K562 (cell line): ENCODE results near the gene AQP9. TPM values are rescaled to one million over a fixed set of nuclear protein-coding genes. Genes with fewer than 3 reads are reported as not detected.

Source experiments
- BACH1 ChIP-seq: fragments of 200-800 bp; sonication (Bioruptor generic); IDR thresholded peaks from 2 replicates; pipeline ENCODE4 v1.6.1; 2016; ENCODE audit warnings: missing genetic modification characterization, missing compliant biosample characterization
- CBX3 ChIP-seq, 2 experiments: IDR thresholded peaks; 1 replicate in 1 of 2; 2 replicates in 1 of 2; pipeline ENCODE4 v1.6.1; 2012; ENCODE audit warnings: inconsistent platforms in 2 of 2, low read length in 2 of 2, borderline replicate concordance in 1 of 2, control low read depth in 1 of 2
- DACH1 ChIP-seq: fragments of 450-650 bp; IDR thresholded peaks from 2 replicates; pipeline ENCODE4 v1.6.1; 2018; ENCODE audit not compliant: partially characterized antibody
- E2F1 ChIP-seq: sonication (generic); formaldehyde crosslinking; IDR thresholded peaks from 2 replicates; pipeline ENCODE4 v1.8.1; 2023; ENCODE audit warnings: mild to moderate bottlenecking, missing genetic modification reagents, moderate library complexity
- EP300 ChIP-seq: IDR thresholded peaks from 2 replicates; pipeline ENCODE4 v1.6.1; 2012; ENCODE audit warnings: low read length, improper control_type of control experiment
- FOS ChIP-seq: IDR thresholded peaks from 3 replicates; pipeline ENCODE4 v1.6.1; 2011; ENCODE audit not compliant: insufficient read length; ENCODE audit errors: extremely low read depth
- HES1 ChIP-seq: fragments of 450-650 bp; IDR thresholded peaks from 2 replicates; pipeline ENCODE4 v1.6.1; 2016; ENCODE audit warnings: low read depth, mild to moderate bottlenecking, moderate library complexity
- HNRNPLL ChIP-seq: fragments of 200-400 bp; formaldehyde crosslinking; IDR thresholded peaks from 2 replicates; pipeline ENCODE4 v1.6.1; 2017; ENCODE audit warnings: low read length, low read depth, mild to moderate bottlenecking; ENCODE audit not compliant: poor library complexity, severe bottlenecking
- JUNB ChIP-seq: fragments of 450-650 bp; formaldehyde crosslinking; conservative IDR thresholded peaks from 2 replicates; pipeline ENCODE4 v1.4.0; 2020; ENCODE audit warnings: mild to moderate bottlenecking
- MIER1 ChIP-seq: fragments of 450-650 bp; IDR thresholded peaks from 2 replicates; pipeline ENCODE4 v1.6.1; 2016; ENCODE audit warnings: antibody characterized with exemption, mild to moderate bottlenecking, low read depth
- NR2F6 ChIP-seq: fragments of 450-650 bp; formaldehyde crosslinking; IDR thresholded peaks from 2 replicates; pipeline ENCODE4 v1.4.0; 2020; ENCODE audit warnings: mild to moderate bottlenecking
- RBM15 ChIP-seq: fragments of 200-400 bp; formaldehyde crosslinking; IDR thresholded peaks from 2 replicates; pipeline ENCODE4 v1.6.1; 2018; ENCODE audit warnings: mild to moderate bottlenecking, low read length, moderate library complexity; ENCODE audit not compliant: insufficient read depth
- SNIP1 ChIP-seq: fragments of 450-650 bp; IDR thresholded peaks from 2 replicates; pipeline ENCODE4 v1.7.1; 2017; ENCODE audit warnings: low read depth, mild to moderate bottlenecking
- SNRNP70 ChIP-seq: fragments of 200-400 bp; formaldehyde crosslinking; optimal IDR thresholded peaks from 2 replicates; pipeline ENCODE3; 2017; ENCODE audit warnings: low read depth, low read length
- ZNF146 ChIP-seq: IDR thresholded peaks from one replicate; pipeline ENCODE4 v1.6.1; 2018; ENCODE audit warnings: missing compliant biosample characterization; ENCODE audit not compliant: unreplicated experiment
- ZNF41 ChIP-seq: fragments of 250-450 bp; sonication (Bioruptor Pico); conservative IDR thresholded peaks from 2 replicates; pipeline ENCODE4 v1.4.0; 2020; ENCODE audit warnings: mild to moderate bottlenecking
- ZNF75A ChIP-seq: fragments of 450-650 bp; formaldehyde crosslinking; IDR thresholded peaks from 2 replicates; pipeline ENCODE4 v1.4.0; 2020; ENCODE audit warnings: mild to moderate bottlenecking
- polyA plus RNA-seq, 8 experiments: library from polyadenylated mRNA; depleted of rRNA in 4 of 8; stranded (reverse) in 5 of 8; unstranded in 3 of 8; fragments of >200 nt; fragmentation: Nextera tagmentation in 2 of 8; fragmentation: Illumina TruSeq in 1 of 8; extraction: Ambion mirVana in 2 of 8; extraction: Trizol in 1 of 8; gene quantifications; 2 replicates each; pipeline versions ENCODE4 v1.2.1 to v1.2.3, GENCODE V29; 2011 to 2014; ENCODE audit warnings: inconsistent platforms in 1 of 8, missing spikeins in 1 of 8
- total RNA-seq, 7 experiments: library from RNA; depleted of rRNA in 6 of 7; stranded (reverse); fragments of >200 nt in 6 of 7; fragmentation: Illumina TruSeq in 2 of 7; extraction: Trizol in 2 of 7; gene quantifications; 2 replicates each; pipeline versions ENCODE4 v1.2.1 to v1.2.3, GENCODE V29; 2011 to 2021; ENCODE audit warnings: low replicate concordance in 1 of 7
- TF ChIP-seq, protein P1 (sequence below): fragments of 200-800 bp; sonication (Bioruptor generic); IDR thresholded peaks from 2 replicates; pipeline ENCODE4 v1.6.1; 2016; ENCODE audit warnings: missing genetic modification characterization, missing compliant biosample characterization
- TF ChIP-seq, protein P2 (sequence below): sonication (generic); formaldehyde crosslinking; IDR thresholded peaks from 2 replicates; pipeline ENCODE4 v1.8.0; 2022; ENCODE audit warnings: mild to moderate bottlenecking, missing genetic modification reagents

AQP9 gene
- total and polyA plus RNA-seq, 9 of the 15 experiments (the other 6 are each of a cell fraction or from before 2014, with no cell fraction given) = 0.04 to 0.33 (median 0.07) TPM; not detected in 4

- TF ChIP-seq HES1 = no peak
- TF ChIP-seq, protein P1, sequence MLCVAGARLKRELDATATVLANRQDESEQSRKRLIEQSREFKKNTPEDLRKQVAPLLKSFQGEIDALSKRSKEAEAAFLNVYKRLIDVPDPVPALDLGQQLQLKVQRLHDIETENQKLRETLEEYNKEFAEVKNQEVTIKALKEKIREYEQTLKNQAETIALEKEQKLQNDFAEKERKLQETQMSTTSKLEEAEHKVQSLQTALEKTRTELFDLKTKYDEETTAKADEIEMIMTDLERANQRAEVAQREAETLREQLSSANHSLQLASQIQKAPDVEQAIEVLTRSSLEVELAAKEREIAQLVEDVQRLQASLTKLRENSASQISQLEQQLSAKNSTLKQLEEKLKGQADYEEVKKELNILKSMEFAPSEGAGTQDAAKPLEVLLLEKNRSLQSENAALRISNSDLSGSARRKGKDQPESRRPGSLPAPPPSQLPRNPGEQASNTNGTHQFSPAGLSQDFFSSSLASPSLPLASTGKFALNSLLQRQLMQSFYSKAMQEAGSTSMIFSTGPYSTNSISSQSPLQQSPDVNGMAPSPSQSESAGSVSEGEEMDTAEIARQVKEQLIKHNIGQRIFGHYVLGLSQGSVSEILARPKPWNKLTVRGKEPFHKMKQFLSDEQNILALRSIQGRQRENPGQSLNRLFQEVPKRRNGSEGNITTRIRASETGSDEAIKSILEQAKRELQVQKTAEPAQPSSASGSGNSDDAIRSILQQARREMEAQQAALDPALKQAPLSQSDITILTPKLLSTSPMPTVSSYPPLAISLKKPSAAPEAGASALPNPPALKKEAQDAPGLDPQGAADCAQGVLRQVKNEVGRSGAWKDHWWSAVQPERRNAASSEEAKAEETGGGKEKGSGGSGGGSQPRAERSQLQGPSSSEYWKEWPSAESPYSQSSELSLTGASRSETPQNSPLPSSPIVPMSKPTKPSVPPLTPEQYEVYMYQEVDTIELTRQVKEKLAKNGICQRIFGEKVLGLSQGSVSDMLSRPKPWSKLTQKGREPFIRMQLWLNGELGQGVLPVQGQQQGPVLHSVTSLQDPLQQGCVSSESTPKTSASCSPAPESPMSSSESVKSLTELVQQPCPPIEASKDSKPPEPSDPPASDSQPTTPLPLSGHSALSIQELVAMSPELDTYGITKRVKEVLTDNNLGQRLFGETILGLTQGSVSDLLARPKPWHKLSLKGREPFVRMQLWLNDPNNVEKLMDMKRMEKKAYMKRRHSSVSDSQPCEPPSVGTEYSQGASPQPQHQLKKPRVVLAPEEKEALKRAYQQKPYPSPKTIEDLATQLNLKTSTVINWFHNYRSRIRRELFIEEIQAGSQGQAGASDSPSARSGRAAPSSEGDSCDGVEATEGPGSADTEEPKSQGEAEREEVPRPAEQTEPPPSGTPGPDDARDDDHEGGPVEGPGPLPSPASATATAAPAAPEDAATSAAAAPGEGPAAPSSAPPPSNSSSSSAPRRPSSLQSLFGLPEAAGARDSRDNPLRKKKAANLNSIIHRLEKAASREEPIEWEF (CRISPR knock-in tag) = no peak
- TF ChIP-seq FOS = no peak
- TF ChIP-seq DACH1 = no peak
- TF ChIP-seq EP300 = peak; percentile 73
- no peak for TF ChIP-seq SNIP1
- TF ChIP-seq ZNF75A (CRISPR knock-in tag) = no peak
- no peak for TF ChIP-seq CBX3 (IDR thresholded peaks at IDR 0.05; ENCODE audit: borderline replicate concordance in 1 of 2, low read length in 2 of 2)
- TF ChIP-seq E2F1 (CRISPR knock-in tag) = no peak
- no peak for TF ChIP-seq MIER1
- no peak for TF ChIP-seq JUNB
- TF ChIP-seq ZNF146 = no peak
- no peak for TF ChIP-seq SNRNP70
- no peak for TF ChIP-seq RBM15
- TF ChIP-seq HNRNPLL = no peak
- TF ChIP-seq, protein P2, sequence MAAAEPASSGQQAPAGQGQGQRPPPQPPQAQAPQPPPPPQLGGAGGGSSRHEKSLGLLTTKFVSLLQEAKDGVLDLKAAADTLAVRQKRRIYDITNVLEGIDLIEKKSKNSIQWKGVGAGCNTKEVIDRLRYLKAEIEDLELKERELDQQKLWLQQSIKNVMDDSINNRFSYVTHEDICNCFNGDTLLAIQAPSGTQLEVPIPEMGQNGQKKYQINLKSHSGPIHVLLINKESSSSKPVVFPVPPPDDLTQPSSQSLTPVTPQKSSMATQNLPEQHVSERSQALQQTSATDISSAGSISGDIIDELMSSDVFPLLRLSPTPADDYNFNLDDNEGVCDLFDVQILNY (CRISPR knock-in tag) = no peak
- no peak for TF ChIP-seq NR2F6 (CRISPR knock-in tag)
- TF ChIP-seq BACH1 = no peak
- TF ChIP-seq ZNF41 (CRISPR knock-in tag) = no peak
These were observed 51.1 kb downstream of the AQP9 start (continued) for GRCh38 chr15:58189148-58189811.
